NCI-H1436 treated with DMSO at 0.1 percent for 48 hours (cell line): ENCODE results near the gene ZIC3.
"Not testable (repeated sequence)": the region's sequence is repeated elsewhere in the genome, so short reads cannot be mapped to it uniquely, and the experiment has no call there.

Source experiments
- DNase-seq: peaks from one replicate; lab custom pipeline; 2025; lab: John Stamatoyannopoulos, UW

ZIC3 gene

DNA sequence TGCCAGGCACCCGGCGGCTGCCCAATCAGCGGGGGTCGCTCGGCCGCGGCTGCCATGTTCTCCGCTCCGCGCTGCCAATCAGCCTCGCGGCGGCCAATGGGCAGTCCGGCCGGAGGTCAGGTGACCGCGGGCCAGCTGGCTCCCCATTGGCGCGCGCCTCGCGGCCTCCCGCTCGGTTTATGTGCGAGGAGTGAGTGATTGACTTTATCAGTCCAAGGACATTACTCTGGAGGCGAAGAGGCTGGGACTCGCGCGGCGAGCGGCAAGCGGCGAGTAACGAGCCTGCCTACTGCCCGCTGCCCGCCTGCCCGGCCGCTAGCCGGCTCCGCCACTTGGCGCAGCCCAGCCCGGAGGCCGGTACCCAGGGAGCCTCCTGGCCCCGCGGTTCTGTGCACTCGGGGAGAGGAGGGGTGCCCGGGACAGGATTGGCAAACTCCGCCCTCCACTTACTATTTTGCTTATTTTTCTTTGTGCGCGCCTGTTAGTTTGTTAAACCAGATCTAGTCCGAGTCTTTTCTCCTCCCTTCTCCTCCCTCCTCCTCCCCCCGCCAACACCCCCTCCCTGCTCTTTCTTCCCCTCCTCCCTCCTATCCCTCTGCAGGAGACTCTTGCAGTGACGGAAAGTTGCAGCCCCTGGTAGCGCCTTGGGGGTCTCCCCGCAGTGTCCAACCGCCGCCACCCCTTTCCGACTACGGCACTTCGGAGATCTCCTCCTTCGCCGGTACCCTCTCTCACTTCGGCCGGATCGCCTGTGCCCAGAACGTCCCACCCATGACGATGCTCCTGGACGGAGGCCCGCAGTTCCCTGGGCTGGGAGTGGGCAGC lies at the start of gene ZIC3:
Gene ZIC3 (plus strand): TSS at position 207 of the 825 bp plus-strand sequence. CDS start 565 bp downstream, at position 772.
- no peak for DNase-seq

DNA sequence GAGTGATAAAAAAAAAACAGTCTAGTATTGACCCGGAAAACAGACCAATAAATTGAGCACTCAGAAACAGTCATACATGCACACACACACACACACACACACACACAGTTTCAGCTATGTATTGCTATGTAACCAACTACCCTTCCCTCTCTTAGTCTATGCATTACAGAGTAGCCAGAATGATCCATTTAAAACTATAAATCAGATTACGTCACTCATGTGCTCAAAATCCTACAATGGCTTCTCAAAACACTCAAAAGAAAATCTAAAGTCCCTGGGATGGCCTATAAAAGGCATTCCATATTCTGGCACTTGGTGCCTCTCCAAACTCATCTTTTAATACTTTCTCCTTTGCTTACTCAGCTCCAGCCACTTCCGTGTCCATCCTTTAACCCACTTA lies 46.5 kb upstream of the ZIC3 start:
- DNase-seq, result no peak

DNA sequence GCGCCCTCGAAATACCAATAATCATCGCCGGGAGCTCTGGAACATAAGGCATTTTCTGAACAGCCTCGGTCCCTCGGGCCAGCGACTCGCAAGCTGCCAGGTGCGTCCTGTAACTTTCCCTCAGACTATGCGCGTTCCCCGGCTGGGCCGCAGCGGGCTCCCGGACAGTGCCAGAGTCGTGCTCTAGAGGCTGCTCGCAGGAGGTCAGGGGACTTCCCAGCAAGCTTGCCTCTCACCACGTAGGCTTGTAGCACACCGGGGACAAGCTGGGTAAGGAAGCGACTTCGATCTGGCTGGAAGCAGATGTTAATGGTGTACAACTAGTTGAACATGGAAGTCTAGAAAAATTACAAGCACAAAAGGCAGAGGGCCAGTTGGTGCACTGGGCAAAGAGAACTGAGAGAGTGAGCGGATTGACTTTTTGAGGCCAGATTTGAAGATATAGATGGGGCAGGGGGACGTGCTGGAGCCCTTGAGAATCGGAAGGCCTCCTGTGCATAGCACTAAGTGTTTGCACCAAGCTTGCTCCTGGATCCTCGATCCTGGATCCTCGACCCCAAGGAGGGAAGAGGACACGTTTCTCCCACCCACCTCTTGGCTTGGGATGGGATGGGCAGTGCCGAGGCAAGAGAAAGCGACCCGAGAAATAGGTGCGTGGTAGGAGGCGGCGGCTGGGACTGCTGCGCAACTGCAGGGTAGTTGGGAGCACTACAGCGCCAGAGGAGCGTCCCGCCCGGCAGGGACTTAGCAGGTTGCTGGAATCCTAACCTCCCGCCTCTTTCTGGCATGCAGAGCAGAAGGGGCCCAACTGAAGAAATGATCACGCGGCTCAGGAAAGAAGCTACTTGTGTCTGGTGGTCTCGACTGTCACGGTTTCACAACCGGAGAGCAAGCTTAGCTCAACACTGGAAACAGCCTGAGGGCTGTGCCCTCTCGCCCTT lies 19.9 kb upstream of the ZIC3 start:
- no peak for DNase-seq

DNA sequence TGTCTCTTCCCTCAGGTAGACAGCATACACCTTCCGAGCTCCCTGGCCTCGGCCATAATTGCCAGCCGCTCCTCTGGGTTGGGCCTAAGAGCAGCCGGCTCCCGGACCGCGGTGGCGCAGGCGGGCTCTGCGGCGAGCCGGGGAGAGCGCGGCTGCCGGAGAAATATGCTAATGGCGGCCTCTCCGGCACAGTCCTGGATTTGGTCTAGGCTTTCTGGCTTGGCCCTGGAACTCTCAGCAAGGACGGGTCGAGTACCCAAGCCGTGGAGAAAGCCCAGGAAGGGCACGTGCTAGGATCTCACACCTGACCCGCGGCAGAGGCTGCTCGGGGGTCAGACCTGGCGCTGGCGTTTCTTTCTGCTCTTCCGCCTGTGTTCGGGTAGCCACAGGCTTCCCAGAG lies 18.6 kb upstream of the ZIC3 start:
- no peak for DNase-seq

DNA sequence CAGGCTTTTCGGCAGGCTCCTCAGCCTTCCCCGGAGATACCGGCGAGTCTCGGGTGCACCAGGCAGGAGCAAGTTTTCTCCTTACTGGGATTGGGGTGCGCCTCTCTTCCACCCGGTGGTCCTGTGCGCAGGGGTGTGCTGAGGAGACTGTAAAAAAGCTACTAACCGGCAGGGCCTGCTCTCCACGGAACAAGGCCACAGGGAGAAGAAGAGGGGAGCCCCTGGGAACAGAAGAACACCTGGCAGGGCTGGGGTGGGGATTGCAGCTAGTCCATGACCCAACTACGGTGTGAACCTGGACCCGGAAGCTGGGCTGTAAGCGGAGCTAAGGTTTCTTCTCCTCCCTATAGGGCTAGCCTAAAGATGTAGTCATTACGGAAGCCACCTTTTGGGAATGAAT lies 17.7 kb upstream of the ZIC3 start:
- no peak for DNase-seq

DNA sequence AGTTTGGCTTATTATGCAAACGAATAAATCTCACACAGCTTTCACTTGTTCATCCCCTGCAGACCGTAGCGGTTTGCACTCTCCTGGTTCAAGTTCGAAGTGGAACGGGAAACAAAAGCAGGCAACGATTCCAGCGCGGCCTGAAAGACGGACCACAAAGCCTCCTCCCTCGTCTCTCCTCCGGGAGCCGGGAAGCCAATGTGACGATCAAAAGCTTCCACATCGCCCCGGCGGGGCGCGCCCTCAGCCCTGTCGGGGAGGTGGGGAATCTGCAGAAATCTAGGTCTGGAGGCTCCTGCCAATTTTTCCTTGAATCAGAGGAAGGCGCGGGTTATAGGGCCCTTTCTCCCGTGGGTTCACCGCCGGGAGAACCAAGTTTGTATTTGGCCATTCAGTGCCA lies 16.9 kb upstream of the ZIC3 start:
- no peak for DNase-seq

DNA sequence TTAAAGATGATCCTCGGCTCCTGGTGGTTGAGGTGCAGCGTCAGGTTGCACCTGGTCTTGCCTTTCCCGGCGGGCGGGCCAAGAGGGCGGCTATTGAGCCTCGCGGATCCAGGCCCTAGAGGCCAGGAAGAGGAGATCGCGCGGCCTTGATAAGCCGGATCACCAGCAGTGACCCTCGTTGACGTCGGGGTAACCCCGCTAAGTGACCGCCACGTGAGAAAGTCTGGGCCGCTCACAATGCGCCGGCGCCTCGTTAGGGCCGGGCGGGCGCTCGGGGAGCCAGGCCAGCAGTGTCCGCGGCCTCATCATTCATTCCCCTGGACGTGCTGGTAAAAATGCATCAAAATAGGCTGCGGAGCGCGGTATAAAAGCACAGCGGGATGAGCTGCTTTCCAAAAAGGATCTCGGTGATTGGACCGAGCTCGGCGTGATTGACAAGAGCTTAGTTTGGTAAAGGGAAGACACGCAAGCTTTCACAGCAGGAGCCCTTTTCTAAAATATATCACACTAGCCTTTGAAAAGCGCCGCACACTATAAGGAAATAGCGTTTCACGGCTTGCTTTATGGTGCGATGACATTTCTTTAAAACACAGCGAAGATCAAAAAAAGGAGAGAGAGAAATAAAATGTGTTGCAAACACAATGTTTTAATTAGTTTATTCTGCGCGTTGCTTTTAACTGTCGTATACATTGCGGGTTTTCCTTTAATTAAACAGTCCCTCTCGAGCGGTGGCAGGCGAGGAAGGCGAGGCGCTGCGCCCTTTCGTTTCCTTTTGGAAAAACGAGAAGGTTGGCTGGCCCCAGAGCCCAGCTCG lies 15.9 kb upstream of the ZIC3 start:
- no peak for DNase-seq

DNA sequence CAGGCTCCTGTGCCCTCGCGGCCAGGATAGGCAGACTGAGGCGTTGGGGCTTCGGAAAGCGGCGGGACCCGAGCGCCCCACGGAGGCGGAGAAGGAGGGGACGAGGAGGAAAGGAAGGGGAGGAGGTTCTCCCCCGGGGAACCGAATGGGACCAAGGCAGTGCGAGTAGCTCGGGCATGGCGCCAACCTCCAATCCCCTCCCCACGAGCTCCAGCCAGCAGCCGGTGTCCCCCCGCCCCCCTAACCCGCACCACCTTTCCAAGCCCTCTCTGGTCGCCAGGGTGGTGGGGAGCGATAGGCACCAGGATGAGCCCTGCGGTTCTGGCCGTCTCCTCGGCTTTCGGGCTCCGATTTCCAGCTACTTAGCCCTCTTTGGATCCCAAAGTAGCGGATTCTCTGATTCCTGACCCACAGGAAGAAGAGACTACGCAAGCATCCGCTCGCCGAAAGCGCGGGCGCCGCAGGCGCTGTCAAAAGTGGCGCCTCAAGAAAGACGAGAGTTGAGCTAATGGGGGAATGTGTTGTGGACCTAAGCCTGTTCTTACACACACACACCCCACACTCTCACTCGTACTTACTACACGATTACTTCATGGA lies 15.2 kb upstream of the ZIC3 start:
- DNase-seq, result no peak

DNA sequence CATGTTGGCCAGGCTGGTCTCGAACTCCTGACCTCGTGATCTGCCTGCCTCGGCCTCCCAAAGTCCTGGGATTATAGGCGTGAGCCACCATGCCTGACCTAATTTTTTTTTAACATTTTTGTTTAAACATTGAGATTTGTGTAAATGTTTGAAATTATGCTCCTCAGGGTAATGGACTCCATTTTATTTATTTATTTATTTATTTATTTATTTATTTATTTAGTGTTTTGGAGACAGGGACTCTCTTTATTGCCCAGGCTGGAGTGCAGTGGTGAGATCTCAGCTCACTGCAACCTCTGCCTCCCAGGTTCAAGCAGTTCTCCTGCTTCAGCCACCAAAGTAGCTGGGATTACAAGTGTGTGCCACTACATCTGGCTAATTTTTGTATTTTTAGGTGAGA lies 13.8 kb upstream of the ZIC3 start:
- not testable (repeated sequence) for DNase-seq

DNA sequence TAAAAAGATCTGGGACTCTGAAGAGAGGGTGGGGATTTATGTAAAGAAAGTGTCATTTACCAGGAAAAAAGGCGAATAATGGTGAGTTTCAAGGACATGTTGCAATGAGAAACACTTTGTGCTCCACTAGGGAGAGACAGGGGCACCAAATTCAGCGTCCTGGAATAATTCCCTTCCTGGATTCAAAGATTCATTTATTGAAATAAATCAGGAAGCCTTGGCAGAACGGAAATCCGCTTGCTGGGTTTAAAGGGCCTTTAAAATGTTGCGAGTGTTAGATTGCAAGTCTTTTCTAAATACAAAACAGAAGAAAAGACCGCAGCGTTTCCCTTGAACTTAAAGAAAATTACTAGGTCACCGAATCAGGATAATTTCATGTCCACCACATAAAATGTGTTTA lies 3.8 kb upstream of the ZIC3 start:
- no peak for DNase-seq

DNA sequence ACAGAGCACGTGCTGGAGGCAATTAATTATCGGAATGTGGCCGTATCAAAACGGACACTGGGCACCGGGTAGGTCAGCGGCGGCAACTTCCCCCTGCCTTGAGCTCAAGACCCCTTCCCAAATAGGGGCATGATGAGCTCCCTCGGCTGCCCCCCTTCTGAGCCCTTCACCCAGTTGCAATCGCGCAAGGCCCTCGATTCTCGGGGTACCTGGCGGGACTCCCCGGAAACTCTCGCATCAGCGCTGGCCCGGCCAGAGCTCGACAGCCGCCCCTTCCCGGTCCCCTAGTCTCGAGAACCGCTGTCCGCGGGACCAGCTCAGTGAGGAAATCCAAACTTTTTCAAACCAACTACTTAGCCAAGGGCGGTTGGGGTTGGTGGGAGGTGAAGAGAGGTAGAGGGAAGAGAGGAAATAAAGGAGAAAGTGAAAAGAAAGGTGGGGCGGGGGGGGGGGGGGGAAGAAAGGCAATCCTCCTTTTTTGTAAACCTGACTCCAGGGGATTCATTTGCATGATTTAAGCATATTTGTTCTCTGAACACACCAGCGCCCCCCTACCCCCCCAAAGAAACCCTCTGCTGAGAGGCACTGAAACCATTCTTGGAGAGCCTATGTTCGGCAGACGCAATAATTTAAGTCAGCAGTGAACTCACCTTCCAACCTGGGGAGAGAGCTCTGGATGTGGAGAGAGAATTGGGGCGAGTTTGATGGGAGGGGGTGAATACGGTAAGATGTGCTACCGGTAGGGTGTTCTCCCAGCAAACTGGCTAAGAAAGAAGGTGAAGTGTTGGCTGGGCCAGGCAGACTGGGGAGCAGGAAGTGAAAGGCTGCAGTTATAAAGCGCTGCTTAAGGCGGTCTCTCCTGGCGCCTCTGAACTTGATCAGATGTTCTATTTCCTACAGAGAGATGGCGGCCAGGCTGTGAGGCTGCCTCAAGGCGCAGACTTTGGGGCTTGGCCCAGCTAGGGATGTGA lies 2.0 kb upstream of the ZIC3 start:
- DNase-seq, result no peak

DNA sequence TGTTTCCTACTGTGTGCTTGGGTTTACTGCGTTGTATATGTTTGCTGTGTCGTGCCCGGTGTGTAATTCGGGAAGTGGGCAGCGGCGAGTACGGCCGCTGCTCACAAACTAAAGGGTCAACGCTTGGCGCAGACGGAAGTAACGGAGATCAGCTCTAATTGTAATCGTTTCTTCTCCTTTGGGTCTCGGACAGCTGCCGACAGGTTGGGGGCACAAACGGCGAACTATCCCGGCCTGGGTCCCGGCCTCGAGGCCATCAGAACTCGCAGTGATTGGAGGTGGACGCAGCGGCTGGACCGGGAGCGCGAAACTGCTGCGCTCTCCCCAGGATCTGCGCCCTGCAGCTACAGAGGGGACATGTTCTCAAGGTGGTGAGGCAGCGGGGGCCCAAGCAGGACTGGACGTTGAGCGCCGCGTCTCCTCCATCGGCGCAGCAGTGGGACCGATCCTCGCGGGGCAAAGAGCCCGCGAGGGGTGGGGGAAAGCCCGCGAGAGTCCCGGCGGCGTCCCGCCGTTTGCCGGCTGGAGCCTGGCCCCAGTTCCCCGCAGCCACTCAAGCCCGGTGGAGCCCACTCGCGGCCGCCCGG lies 516 bp upstream of the ZIC3 start:
- DNase-seq, result no peak

DNA sequence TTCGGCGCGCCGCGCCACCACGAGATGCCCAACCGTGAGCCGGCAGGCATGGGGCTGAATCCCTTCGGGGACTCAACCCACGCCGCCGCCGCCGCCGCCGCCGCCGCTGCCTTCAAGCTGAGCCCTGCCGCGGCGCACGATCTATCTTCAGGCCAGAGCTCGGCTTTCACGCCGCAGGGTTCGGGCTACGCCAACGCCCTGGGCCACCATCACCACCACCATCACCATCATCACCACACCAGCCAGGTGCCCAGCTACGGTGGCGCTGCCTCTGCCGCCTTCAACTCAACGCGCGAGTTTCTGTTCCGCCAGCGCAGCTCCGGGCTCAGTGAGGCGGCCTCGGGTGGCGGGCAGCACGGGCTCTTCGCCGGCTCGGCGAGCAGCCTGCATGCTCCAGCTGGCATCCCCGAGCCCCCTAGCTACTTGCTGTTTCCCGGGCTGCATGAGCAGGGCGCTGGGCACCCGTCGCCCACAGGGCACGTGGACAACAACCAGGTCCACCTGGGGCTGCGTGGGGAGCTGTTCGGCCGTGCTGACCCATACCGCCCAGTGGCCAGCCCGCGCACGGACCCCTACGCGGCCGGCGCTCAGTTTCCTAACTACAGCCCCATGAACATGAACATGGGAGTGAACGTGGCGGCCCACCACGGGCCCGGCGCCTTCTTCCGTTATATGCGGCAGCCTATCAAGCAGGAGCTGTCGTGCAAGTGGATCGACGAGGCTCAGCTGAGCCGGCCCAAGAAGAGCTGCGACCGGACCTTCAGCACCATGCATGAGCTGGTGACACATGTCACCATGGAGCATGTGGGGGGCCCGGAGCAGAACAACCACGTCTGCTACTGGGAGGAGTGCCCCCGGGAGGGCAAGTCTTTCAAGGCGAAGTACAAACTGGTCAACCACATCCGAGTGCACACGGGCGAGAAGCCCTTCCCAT lies 1.1 kb downstream of the ZIC3 start:
- DNase-seq, result no peak

DNA sequence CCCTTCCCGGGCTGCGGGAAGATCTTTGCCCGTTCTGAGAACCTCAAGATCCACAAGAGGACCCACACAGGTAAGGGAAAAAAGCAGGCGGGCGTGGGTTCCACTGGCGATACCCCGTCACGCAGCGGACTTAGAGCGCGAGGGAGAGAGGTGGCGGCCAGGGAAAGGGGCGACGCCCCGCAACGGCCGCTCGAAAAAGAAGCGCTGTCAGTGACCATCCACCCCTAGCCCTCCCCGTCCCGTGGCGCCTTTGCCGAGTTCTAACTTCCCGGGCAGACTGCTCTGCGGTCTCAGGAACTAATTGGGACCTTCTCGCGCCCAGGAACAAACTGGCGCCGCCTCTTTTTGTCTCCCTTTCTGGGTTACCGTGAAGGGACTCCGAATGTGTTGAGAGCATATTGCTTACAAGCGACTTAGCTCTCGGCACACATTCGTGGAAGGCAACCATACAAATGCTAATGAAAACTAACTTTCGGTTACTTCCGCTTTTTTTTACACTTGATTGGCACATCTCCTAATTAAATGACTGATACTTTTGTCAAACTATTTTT lies 1.8 kb downstream of the ZIC3 start:
- no peak for DNase-seq

DNA sequence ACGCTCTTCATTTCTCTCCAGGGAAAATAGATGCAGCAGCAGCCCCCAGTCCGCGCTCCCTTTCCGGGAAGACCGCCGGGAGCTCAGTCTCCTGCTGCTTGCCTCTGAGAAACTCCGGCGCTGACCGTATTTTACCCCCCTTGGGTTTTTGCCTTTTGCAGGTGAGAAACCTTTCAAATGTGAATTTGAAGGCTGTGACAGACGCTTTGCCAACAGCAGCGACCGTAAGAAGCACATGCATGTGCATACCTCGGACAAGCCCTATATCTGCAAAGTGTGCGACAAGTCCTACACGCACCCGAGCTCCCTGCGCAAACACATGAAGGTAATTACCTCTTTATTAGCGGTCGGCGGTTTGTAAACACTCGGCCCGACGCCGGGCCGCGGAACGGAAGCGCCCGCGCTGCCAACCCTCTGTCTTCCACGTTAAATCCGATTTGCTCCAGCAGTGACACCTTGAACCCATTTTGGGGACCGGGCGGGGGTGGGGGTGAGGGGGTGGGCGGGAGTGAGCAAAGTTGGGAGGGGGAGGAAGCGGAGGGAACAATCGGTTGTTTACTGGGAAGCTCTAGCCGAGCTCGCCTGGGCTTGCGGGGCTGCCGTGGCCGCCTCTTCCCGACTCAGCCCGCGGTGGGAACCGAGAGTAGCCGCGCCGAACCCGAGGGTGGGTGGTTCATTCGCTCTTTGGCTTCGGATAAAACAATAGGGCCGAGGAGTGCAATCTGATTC lies 3.0 kb downstream of the ZIC3 start:
- DNase-seq, result no peak

DNA sequence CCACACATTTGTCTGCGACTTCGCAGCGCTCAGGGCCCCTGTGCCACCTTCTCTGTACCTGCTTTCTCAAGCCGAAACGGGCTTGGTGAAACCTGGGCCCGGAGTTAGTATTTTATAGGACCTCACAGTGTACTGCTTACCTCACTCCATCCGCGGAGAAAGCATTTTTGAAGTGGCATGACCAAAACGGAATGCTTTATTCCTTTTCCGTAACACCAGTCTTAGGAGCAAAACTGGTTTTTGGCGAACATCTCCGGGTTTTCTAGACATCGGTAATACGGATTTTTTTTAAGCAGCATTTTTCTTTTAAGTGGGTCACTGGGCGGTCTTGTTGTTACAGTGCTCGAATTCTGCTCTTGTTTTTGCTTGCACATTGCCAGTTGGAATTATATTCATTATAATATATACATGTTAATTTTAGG lies 3.6 kb downstream of the ZIC3 start:
- no peak for DNase-seq

DNA sequence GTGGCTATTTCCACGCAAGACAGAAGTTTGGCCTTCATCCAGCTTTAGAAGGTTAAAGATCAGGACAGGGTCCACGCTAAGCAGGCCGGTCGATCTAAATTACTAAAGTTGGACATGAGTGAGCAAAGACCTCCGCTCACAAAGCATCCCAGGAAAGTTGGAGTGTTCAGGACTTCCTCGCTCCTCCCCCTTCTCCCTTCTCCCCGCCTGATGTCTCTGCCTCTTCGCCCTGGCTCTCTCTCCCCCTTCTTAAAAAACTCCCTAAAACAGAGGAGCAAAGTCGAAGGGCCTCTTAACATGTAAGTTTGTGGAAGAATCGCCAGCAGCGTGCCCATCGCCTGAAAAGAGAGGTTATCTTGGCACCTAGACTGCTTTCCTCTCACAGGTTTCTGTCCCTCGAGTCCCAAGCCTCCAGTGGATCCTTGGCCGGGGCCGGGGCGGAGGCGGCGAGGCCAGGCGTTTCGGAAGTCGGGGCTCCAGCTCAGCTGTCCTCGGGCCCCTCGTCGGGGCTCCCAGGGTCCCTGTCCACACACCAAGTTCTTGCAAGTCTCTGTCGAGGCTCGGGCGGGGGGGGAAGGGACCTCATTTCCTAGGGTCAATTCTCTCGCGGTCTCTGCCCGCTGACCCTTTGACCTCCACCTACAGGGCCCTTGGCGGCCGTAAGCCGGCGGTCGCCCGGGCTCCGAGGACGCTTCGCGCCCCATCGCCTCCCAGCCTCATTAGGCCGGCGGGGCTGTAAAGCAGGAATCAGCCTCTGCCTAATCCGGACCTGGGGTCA lies 7.6 kb downstream of the ZIC3 start:
- no peak for DNase-seq
